OCI-LY1 (cell line): ENCODE results near the gene NKD1.

Source experiments
- H2AFZ ChIP-seq: fragments of 200-600 bp; sonication (generic), shearing (Covaris generic); 2 replicates; pipeline ENCODE4 v1.6.0; 2014; ENCODE audit warnings: antibody characterized with exemption, mild to moderate bottlenecking, low read length
- H3F3A ChIP-seq: fragments of 200-600 bp; sonication (generic), shearing (Covaris generic); 2 replicates; pipeline ENCODE4 v1.6.0; 2014; ENCODE audit warnings: mild to moderate bottlenecking, antibody characterized with exemption, low read length, moderate library complexity; ENCODE audit not compliant: insufficient read depth
- H3K27ac ChIP-seq: fragments of 200-600 bp; sonication (generic); 2 replicates; pipeline ENCODE4 v1.5.1; 2014; ENCODE audit warnings: low read length, mixed run types, mild to moderate bottlenecking, low read depth; ENCODE audit not compliant: poor library complexity, severe bottlenecking
- H3K27me3 ChIP-seq: fragments of 200-600 bp; sonication (generic); 2 replicates; pipeline ENCODE4 v1.6.0; 2014; ENCODE audit warnings: antibody characterized with exemption, mild to moderate bottlenecking, low read length, moderate library complexity; ENCODE audit not compliant: insufficient read depth
- H3K36me3 ChIP-seq: fragments of 200-600 bp; sonication (generic); 2 replicates; pipeline ENCODE4 v1.6.1; 2014; ENCODE audit warnings: mild to moderate bottlenecking, antibody characterized with exemption, low read length, moderate library complexity, mixed read lengths; ENCODE audit not compliant: insufficient read depth
- H3K4me1 ChIP-seq: fragments of 200-600 bp; sonication (generic); 2 replicates; pipeline ENCODE4 v1.5.1; 2014; ENCODE audit warnings: mild to moderate bottlenecking, low read length, moderate library complexity; ENCODE audit not compliant: insufficient read depth, severe bottlenecking
- H3K4me2 ChIP-seq: fragments of 200-600 bp; sonication (generic), shearing (Covaris generic); 2 replicates; pipeline ENCODE4 v1.6.1; 2014; ENCODE audit warnings: low read length
- H3K4me3 ChIP-seq: fragments of 200-600 bp; sonication (generic); 2 replicates; pipeline ENCODE4 v1.5.1; 2014; ENCODE audit warnings: low read length, low read depth, mild to moderate bottlenecking, mixed read lengths; ENCODE audit not compliant: poor library complexity, severe bottlenecking
- H3K79me2 ChIP-seq: fragments of 200-600 bp; shearing (Covaris generic); 2 replicates; pipeline ENCODE4 v1.6.1; 2016; ENCODE audit warnings: mixed run types, low read length, mixed read lengths; ENCODE audit not compliant: insufficient read depth
- H3K9ac ChIP-seq: fragments of 200-600 bp; sonication (generic), shearing (Covaris generic); 2 replicates; pipeline ENCODE4 v1.6.1; 2014; ENCODE audit warnings: mild to moderate bottlenecking, low read length, mixed read lengths
- H3K9me2 ChIP-seq: fragments of 200-600 bp; sonication (generic), shearing (Covaris generic); 2 replicates; pipeline ENCODE4 v1.6.1; 2014; ENCODE audit warnings: low read depth, mild to moderate bottlenecking, low read length, mixed read lengths
- H3K9me3 ChIP-seq: fragments of 200-600 bp; shearing (Covaris generic); 2 replicates; pipeline ENCODE4 v1.6.1; 2014; ENCODE audit warnings: low read length, mixed read lengths
- H4K20me1 ChIP-seq: fragments of 200-600 bp; sonication (generic), shearing (Covaris generic); 2 replicates; pipeline ENCODE4 v1.6.0; 2016; ENCODE audit warnings: mild to moderate bottlenecking, low read length; ENCODE audit not compliant: insufficient read depth
- EZH2 ChIP-seq: fragments of 200-600 bp; sonication (generic), shearing (Covaris generic); IDR thresholded peaks from 2 replicates; pipeline ENCODE4 v1.8.0; 2017; ENCODE audit warnings: borderline replicate concordance, mixed run types, mild to moderate bottlenecking, antibody characterized with exemption, low read length, moderate library complexity, mixed read lengths
- TF ChIP-seq, protein P1 (sequence below): fragments of 200-600 bp; sonication (generic), shearing (Covaris generic); IDR thresholded peaks from 2 replicates; pipeline ENCODE4 v1.5.1; 2017; ENCODE audit warnings: mild to moderate bottlenecking, antibody characterized with exemption, low read length, moderate library complexity, mixed read lengths

The NKD1 gene

DNA sequence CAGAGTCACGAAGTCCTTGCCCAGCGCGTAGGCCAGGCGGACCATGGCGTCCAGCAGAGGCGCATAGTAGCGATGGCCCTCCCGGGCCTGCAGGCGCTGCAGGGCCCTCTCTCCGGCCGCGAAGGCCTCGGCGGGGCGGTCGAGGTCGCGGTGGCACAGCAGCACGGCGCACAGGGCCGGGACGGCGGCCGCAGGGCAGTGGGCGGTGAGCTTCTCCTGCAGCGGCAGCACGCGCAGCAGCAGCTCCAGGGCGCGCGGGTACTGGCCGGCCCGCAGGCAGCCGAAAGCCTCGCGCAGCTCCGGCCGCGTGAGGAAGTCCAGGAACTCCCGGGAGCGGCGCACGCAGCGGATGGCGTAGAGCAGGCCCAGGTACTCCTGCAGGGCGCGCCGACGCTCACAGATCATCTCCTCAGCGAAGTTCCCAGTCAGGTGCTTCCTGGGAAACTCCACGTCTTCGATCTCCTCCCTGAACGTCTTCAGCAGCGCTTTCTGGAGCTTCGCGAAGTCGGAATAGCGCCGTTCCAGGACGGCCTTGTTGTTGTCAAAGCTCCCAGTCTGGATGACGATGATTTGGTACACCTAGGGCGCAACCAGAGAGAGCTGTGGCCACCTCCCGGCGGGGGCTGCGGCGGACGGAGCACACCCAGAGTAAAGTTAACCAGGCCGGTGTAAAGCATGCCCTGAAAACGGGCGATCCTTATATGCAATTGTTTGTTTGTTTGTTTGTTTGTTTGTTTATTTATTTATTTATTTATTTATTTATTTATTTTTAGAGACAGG, 125.5 kb downstream of the NKD1 start:
- H3K9me2 ChIP-seq = no peaks in the 10 kb centered on the region
- H4K20me1 ChIP-seq = no peaks in the 10 kb centered on the region
- no peaks in the 10 kb centered on the region for H3K4me1 ChIP-seq
- TF ChIP-seq EZH2 = no peak
- TF ChIP-seq, protein P1, sequence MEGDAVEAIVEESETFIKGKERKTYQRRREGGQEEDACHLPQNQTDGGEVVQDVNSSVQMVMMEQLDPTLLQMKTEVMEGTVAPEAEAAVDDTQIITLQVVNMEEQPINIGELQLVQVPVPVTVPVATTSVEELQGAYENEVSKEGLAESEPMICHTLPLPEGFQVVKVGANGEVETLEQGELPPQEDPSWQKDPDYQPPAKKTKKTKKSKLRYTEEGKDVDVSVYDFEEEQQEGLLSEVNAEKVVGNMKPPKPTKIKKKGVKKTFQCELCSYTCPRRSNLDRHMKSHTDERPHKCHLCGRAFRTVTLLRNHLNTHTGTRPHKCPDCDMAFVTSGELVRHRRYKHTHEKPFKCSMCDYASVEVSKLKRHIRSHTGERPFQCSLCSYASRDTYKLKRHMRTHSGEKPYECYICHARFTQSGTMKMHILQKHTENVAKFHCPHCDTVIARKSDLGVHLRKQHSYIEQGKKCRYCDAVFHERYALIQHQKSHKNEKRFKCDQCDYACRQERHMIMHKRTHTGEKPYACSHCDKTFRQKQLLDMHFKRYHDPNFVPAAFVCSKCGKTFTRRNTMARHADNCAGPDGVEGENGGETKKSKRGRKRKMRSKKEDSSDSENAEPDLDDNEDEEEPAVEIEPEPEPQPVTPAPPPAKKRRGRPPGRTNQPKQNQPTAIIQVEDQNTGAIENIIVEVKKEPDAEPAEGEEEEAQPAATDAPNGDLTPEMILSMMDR = no peak
- no peak overlapping the region for H3K9ac ChIP-seq
- peaks cover 9% of the 10 kb centered on the region for H3K9me3 ChIP-seq
- no peaks in the 10 kb centered on the region for H3K27me3 ChIP-seq
- H3F3A ChIP-seq = no peaks in the 10 kb centered on the region
- H3K79me2 ChIP-seq = no peaks in the 10 kb centered on the region
- no peak overlapping the region for H3K4me2 ChIP-seq
- H2AFZ ChIP-seq = no peak overlapping the region
- H3K4me3 ChIP-seq = no peak overlapping the region
- peaks cover 40% of the 10 kb centered on the region for H3K36me3 ChIP-seq
- H3K27ac ChIP-seq = no peak overlapping the region

DNA sequence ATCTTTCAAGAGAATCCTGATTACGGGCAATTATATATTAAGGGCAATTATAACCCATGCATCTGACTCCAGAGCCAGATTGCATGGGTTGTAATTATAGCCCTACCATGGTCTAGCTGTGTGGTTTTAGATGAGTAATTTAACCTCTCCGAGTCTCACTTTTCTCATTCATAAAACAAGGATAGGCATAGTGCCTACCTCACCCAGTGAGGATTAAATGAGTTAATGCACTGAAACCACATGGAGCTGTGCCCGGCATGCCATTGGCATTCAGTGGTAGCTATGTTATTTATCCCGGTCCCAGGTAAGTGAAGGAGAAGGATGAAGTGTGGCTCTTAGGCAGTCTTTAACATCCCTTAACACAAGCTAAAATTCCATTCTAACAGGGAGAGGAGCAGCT, 126.6 kb downstream of the NKD1 start:
- peaks cover 9% of the 10 kb centered on the region for H3K9me3 ChIP-seq

DNA sequence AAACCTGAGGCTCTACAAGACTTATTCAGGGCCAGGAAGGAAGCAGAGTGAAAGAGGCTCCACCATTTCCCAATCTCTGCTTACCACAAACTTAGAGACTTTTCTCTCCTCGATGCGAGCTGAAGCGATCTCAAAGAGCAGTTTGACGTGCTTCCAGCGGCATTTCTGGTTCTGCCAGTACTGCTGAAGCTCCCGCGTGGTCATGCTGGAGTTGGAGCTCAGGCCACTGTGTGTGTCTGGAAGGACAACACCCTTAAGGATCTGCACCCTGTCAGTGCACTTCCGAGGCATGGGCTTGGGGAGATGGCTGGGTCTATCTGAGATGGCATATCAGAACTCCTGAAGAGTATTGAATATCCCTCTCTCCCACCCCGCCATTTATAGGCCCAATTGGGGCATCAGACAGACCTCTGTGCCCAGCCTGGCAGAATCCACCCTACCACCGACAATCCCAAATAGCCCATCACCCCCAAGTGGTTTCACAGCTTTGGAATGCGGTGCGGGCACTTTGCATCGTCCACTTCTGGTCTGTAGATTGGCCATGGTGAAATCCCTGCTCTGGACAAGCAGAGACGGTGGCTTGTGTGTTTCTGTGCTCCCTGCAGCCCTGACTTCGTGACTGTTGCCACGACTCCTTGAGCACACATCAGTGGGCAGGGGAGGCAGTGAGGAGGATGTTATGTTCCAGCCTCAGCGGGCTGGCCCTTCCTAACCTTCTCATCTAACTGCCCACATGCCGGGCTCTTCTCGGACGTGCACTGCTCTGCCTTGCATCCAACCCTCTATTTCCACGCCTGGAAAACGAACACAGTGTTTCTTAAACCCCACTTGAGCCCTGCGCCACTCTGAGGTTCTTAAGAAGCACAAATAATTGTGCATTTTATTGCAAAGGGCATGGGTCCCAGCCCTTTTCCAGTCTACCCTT, 127.8 kb downstream of the NKD1 start:
- Histone ChIP-seq H3K9me3 (peaks cover 9% of the 10 kb centered on the region), H2AFZ (no peak overlapping the region), H3K4me2 (no peak overlapping the region), H3K4me3 (no peak overlapping the region), H3F3A (no peaks in the 10 kb centered on the region), H3K9me2 (no peaks in the 10 kb centered on the region), H3K27me3 (no peaks in the 10 kb centered on the region), H3K9ac (no peak overlapping the region), H4K20me1 (no peaks in the 10 kb centered on the region), H3K79me2 (no peaks in the 10 kb centered on the region), H3K36me3 (peaks cover 40% of the 10 kb centered on the region), H3K27ac (no peak overlapping the region), H3K4me1 (peaks cover 13% of the 10 kb centered on the region)
- no peak for TF ChIP-seq EZH2
- TF ChIP-seq, protein P1 = no peak

More for the DNA sequence above, 126.6 kb downstream of the NKD1 start:
- TF ChIP-seq, protein P1 = no peak
- TF ChIP-seq EZH2 = no peak
- H3F3A ChIP-seq = no peaks in the 10 kb centered on the region
- H3K4me2 ChIP-seq = no peak overlapping the region
- no peaks in the 10 kb centered on the region for H3K27me3 ChIP-seq
- H3K9me2 ChIP-seq = no peaks in the 10 kb centered on the region
- H4K20me1 ChIP-seq = no peaks in the 10 kb centered on the region
- peaks cover 1% of the 10 kb centered on the region for H3K4me1 ChIP-seq
- H3K36me3 ChIP-seq = peaks cover 40% of the 10 kb centered on the region
- H3K27ac ChIP-seq = no peak overlapping the region
- H3K79me2 ChIP-seq = no peaks in the 10 kb centered on the region
- H3K9ac ChIP-seq = no peak overlapping the region
- H2AFZ ChIP-seq = no peak overlapping the region
- H3K4me3 ChIP-seq = no peak overlapping the region
